GM18873 (cell line): ENCODE data around the gene ARL15.
"Not testable (repeated sequence)": the region's sequence is repeated elsewhere in the genome, so short reads cannot be mapped to it uniquely, and the experiment has no call there.

ENCODE experiments used
- ATAC-seq: cut with Tn5 transposase; IDR thresholded peaks from one replicate; pipeline ENCODE4 v1.9.1; 2021; ENCODE audit warnings: mild to moderate bottlenecking, moderate library complexity, moderate number of reproducible peaks; ENCODE audit not compliant: unreplicated experiment, low FRiP score

ARL15 gene

GRCh38 chr5:54007827-54008777 is 302.3 kb downstream of the ARL15 start:
- no peak for ATAC-seq

DNA sequence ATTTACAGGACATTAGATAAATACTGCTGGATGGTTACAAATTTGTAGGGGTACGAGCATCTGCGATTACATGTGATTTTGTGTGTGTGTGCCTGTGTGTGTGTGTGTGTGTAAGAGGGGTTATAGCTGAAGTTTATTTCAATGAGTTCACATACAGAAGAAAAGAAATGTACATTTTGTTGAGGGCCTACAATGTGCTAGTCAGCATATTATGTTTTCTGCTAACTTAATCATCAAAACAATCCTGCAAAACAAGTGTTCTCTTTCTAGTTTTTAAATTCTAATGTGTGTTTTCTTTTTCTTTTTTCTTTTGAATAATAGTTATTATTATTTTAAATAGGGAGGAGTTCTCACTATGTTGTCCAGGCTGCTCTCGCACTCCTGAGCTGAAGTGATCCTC is 305.7 kb downstream of the ARL15 start:
- no peak for ATAC-seq

DNA sequence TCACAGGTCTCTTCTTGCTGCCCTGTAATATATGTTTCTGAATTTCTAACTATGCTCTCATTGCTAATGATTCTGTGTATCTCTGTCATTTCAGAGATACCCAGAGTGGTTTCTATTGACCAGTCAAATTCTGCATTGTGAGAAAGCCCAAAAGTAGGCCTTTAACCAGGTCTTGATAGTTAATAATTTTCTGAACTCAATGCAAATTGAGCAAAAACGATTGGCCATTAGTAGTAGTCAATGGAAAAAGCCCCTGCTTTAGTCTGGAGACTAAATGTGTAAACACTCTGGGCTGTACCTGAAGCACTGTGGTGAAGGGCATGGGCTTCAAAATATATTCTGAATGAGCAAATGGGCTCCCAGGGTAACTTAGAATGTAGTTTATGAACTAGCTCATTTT is 307.6 kb downstream of the ARL15 start:
- no peak for ATAC-seq

- ATAC-seq, result no peak
Measured at GRCh38 chr5:54001976-54002775, 308.2 kb downstream of the ARL15 start.

GRCh38 chr5:54000011-54000410 is 310.4 kb downstream of the ARL15 start:
- ATAC-seq, result no peak

GRCh38 chr5:53997736-53998627 is 312.4 kb downstream of the ARL15 start:
- ATAC-seq, result no peak

- no peak for ATAC-seq
Measured at GRCh38 chr5:53996008-53996407, 314.4 kb downstream of the ARL15 start.

- ATAC-seq, result no peak
Measured at GRCh38 chr5:53994148-53994547, 316.2 kb downstream of the ARL15 start.

GRCh38 chr5:53991942-53992341 is 318.4 kb downstream of the ARL15 start:
- no peak for ATAC-seq

GRCh38 chr5:53987101-53987500 is 323.3 kb downstream of the ARL15 start:
- no peak for ATAC-seq

DNA sequence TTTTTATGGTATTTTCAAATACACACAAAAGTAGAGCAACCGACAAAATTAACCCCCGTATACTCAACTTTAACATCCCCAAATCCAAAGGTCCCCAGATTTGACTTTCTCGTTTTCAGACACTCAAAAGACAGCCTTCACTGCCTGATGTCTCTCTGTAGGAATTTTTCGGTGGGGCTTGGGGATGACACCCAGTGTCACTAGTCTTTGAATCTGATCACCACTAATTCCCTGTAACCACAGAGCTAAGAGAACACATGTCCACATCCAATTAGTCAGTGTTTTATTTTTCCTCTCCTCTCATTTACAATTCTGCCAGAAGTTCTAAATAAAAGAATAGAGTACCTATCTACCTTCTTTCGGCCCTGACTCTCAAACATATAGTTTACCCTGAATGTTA is 324.6 kb downstream of the ARL15 start:
- no peak for ATAC-seq

- ATAC-seq, result no peak
Measured at GRCh38 chr5:53984971-53985370, 325.4 kb downstream of the ARL15 start.

DNA sequence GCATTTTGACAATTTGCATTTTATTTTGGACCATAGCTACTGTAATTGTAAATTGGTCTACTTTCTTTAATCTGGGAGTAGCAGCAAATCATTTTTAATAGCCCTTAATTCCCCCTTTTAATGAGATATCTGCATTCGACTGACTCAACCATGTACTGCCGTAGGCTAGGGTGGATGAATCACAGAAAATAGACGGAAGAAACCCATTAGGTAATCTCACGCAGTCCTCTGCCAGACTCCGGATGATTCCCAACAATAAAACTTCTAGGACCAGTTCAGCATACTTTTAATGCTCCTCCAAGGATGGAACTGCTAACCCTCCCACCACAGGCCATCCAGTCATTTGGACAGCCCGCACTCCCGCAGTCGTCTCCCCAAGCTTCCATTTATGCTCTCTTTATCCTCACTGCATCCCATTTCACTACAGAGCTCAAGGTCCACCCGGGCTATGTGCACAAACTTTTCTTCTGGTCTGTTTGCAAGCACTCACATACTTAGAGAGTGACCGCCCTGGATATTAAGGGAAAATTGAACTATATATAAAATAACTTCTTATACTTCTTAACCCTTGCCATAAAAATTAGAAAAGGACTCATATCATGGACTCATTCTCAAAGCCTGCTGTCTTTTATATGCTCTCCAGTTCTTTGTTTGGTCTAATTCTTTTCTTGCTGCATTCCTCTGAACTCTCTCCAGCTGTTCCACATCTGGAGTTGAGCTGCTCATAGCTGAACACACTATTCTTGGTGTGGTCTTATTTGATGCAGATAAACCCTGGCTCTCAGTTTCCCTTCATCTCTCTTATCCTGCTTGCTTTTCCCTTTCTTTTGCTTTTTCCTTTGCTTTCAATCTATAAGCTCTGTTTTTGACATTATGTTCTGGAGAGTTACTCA is 326.6 kb downstream of the ARL15 start:
- ATAC-seq, result no peak

DNA sequence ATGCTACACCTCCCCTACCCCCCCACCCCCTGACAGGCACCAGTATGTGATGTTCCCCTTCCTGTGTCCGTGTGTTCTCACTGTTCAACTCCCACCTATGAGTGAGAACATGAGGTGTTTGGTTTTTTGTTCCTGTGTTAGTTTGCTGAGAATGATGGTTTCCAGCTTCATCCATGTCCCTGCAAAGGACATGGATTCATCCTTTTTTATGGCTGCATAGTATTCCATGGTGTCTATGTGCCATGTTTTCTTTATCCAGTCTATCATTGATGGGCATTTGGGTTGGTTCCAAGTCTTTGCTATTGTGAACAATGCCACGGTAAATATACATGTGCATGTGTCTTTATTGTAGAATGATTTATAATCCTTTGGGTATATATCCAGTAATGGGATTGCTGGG is 328.1 kb downstream of the ARL15 start:
- not testable (repeated sequence) for ATAC-seq

- no peak for ATAC-seq
Measured at GRCh38 chr5:53980061-53980460, 330.3 kb downstream of the ARL15 start.

- ATAC-seq, result no peak
Measured at GRCh38 chr5:53974021-53974420, 336.4 kb downstream of the ARL15 start.

DNA sequence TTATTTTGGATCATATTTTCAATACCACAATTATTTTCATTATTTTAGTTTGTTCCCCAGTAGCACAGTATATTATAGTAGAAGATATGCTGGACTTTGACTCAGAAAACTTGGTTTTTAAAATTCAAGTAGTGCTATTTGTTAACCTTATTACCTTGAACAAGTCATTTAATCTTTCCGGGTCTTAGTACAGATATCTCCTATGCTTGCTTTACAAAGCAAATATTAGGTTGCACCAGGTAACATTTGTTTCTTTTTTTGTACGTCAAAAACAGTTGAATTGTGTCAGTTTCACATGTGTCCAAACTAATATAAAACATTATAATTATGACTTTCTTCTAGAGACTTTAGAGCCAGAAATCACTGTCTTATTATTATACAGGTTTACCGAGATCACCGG is 338.1 kb downstream of the ARL15 start:
- ATAC-seq, result no peak

- no peak for ATAC-seq
Measured at GRCh38 chr5:53971551-53971950, 338.8 kb downstream of the ARL15 start.

DNA sequence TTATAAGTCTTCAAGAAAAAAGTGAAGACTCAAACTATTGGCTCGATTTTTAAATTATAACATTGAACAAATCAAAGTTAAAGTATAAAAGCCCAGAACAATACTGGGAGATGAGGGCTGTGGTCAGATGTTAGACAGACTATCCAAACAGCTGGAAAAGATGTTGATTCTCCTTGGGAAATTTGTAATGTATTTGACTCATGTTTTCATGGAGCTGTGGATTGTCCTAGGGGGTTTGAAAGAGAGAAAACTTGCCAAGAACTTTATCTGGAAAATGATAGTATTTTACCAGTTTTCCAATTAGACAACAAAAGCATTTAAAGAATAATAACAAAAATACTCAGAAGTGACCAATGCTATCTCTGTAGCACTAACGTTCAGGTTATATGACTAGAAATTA is 339.2 kb downstream of the ARL15 start:
- no peak for ATAC-seq

- no peak for ATAC-seq
Measured at GRCh38 chr5:53970475-53970874, 339.9 kb downstream of the ARL15 start.
